PC-3 (cell line): ENCODE measurements around the gene PLA2G2C.

ENCODE experiments used
- CTCF ChIP-seq: fragments of 300-600 bp; sonication (generic); conservative IDR thresholded peaks from 2 replicates; pipeline ENCODE4 v1.5.1; 2017; ENCODE audit warnings: antibody characterized with exemption, low read depth, mild to moderate bottlenecking, low read length
- EZH2 ChIP-seq: fragments of 300-600 bp; sonication (generic); IDR thresholded peaks from one replicate; pipeline ENCODE4 v1.6.1; 2017; ENCODE audit warnings: antibody characterized with exemption, mild to moderate bottlenecking, low read length; ENCODE audit not compliant: unreplicated experiment

- TF ChIP-seq CTCF (no peak), EZH2 (no peak)
Observed at GRCh38 chr1:20223551-20224419, 37.5 kb upstream of the PLA2G2C start.
